SK-N-MC (cell line): ENCODE results near the gene H2BW1.
"Not testable (repeated sequence)": the region's sequence is repeated elsewhere in the genome, so short reads cannot be mapped to it uniquely, and the experiment has no call there.

ENCODE experiments used
- DNase-seq: peaks from one replicate; pipeline ENCODE4 v3.0.0-alpha.2; 2011; ENCODE audit warnings: low read depth, low spot score
- H3K27ac ChIP-seq: fragments of 200-600 bp; sonication (generic); 2 replicates; pipeline ENCODE4 v1.5.1; 2016; ENCODE audit warnings: mixed run types
- H3K36me3 ChIP-seq: fragments of 200-600 bp; sonication (generic); 2 replicates; pipeline ENCODE4 v1.6.1; 2017; ENCODE audit warnings: antibody characterized with exemption, low read length, mixed read lengths; ENCODE audit not compliant: insufficient read depth
- H3K4me3 ChIP-seq: fragments of 200-600 bp; sonication (generic); 2 replicates; pipeline ENCODE4 v1.5.1; 2016
- H3K9ac ChIP-seq: fragments of 200-600 bp; sonication (generic); 2 replicates; pipeline ENCODE4 v1.8.0; 2017; ENCODE audit warnings: mixed run types, mixed read lengths; ENCODE audit not compliant: insufficient read length
- H3K9me3 ChIP-seq: fragments of 200-600 bp; sonication (generic); 2 replicates; pipeline ENCODE4 v1.6.1; 2017; ENCODE audit warnings: low read depth, mild to moderate bottlenecking, antibody characterized with exemption, low read length, moderate library complexity, mixed read lengths
- EZH2 ChIP-seq: fragments of 200-600 bp; sonication (generic); IDR thresholded peaks from one replicate; pipeline ENCODE4 v1.6.1; 2017; ENCODE audit warnings: antibody characterized with exemption
- FOXP2 ChIP-seq: optimal IDR thresholded peaks from 2 replicates; pipeline ENCODE3; 2011; ENCODE audit warnings: mild to moderate bottlenecking, moderate library complexity; ENCODE audit not compliant: insufficient read depth; ENCODE audit errors: extremely low read length, control extremely low read depth
- POLR2AphosphoS5 ChIP-seq: IDR thresholded peaks from 2 replicates; pipeline ENCODE4 v1.6.1; 2012; ENCODE audit warnings: mild to moderate bottlenecking, low read depth, low read length, borderline replicate concordance

Gene H2BW1

DNA sequence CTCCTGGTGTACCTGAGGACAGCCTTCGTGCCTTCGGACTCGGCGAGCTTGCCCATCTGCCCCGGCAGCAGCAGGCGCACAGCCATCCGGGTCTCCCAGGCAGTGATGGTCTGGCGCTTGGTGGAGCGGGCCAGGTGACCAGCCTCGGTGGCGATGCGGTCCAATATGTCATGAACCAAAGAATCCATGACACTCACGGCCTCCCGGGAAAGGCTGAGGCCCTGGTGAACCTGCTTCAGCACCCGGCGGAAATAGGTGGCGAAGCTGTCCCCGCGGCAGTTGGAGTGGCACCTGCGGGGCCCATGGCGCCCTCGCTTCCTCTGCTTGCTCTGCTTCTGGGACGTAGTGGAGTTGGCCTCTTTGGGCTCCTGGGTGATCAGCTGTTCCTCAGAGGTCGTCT is 350 bp downstream of the H2BW1 start:
- Histone ChIP-seq H3K36me3 (no peaks in the 10 kb centered on the region), H3K4me3 (no peak overlapping the region), H3K9ac (no peak overlapping the region), H3K9me3 (no peaks in the 10 kb centered on the region), H3K27ac (no peak overlapping the region)
- TF ChIP-seq EZH2, result no peak
- TF ChIP-seq FOXP2, result no peak
- no peak for TF ChIP-seq POLR2AphosphoS5
- no peak for DNase-seq

DNA sequence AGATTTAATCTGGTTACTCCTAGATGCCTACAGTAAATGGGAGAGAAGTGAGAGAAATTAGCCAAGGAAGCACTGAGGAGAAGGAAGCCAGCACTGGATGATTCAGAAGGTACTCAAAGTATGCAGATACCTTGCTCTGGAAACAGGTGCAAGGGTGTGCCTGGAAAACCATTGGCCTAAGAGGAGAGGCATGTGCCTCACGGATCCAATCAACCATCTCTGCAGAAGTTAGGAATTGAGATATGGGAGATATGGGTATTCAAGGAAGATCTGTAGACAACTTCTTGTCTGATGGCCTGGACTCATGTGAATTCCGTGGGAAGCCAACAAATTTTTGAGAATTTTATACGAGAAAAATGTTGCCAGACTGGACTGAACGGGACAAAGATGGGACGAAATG is 4.7 kb downstream of the H2BW1 start:
- H3K9ac ChIP-seq, result no peak overlapping the region
- H3K36me3 ChIP-seq, result no peaks in the 10 kb centered on the region
- H3K4me3 ChIP-seq, result no peak overlapping the region
- no peak for DNase-seq
- TF ChIP-seq FOXP2 (no peak), POLR2AphosphoS5 (no peak), EZH2 (no peak)
- no peaks in the 10 kb centered on the region for H3K9me3 ChIP-seq
- no peak overlapping the region for H3K27ac ChIP-seq

GRCh38 chrX:103999234-103999633 is 14.3 kb downstream of the H2BW1 start:
- no peak for TF ChIP-seq POLR2AphosphoS5
- TF ChIP-seq EZH2, result no peak
- TF ChIP-seq FOXP2, result no peak
- H3K4me3 ChIP-seq, result no peak overlapping the region
- DNase-seq, result no peak

DNA sequence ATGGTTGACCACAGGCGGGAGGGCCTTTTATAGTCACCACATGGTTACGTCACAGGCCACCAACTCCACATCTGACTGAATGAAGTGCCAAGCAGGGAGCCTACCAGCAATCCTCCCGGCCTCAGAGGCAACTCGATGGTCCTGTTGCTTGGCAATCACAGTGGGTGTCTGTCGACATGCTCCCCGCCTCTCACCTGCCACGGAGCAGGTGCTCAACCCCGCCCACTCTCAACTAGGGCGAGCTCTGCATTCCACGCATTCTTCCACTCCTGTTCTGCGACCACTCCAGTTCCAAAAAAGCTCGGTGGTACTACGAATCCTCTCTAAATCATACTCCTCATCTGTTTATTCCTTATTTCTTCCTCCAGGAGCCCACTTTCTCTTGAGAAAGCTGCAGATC is 30.0 kb downstream of the H2BW1 start:
- not testable (repeated sequence) for H3K9ac ChIP-seq, H3K4me3 ChIP-seq, H3K27ac ChIP-seq, H3K36me3 ChIP-seq, DNase-seq, H3K9me3 ChIP-seq

More at GRCh38 chrX:103999234-103999633, 14.3 kb downstream of the H2BW1 start:
- no peak overlapping the region for H3K9ac ChIP-seq
- no peaks in the 10 kb centered on the region for H3K36me3 ChIP-seq
- no peaks in the 10 kb centered on the region for H3K9me3 ChIP-seq
- no peak overlapping the region for H3K27ac ChIP-seq

- H3K36me3 ChIP-seq, H3K9ac ChIP-seq, H3K4me3 ChIP-seq, H3K27ac ChIP-seq, DNase-seq, H3K9me3 ChIP-seq: not testable (repeated sequence)
These were observed 50.9 kb downstream of the H2BW1 start, which contains the start of gene TMSB15B for GRCh38 chrX:103962411-103963278. Gene TMSB15B (plus strand): TSS chrX:103962627.
